ENCODE results near the gene WSCD1. TPM values are rescaled to one million over a fixed set of nuclear protein-coding genes. Genes with fewer than 3 reads are reported as not detected.

WSCD1 gene
- polyA plus RNA-seq, 4 donors, result 5.2 to 14.6 (median 12.8) TPM

- no peak for DNase-seq (ENCODE audit: low read depth in 4 of 4, low spot score in 3 of 4)
These were observed 76.9 kb downstream of the WSCD1 start for GRCh38 chr17:6147042-6147441.

GRCh38 chr17:6153375-6153774 lies 83.2 kb downstream of the WSCD1 start:
- DNase-seq (ENCODE audit: low read depth in 4 of 4, low spot score in 3 of 4), result no peak

GRCh38 chr17:6157716-6158115 lies 87.5 kb downstream of the WSCD1 start:
- no peak for DNase-seq (ENCODE audit: low read depth in 4 of 4, low spot score in 3 of 4)

GRCh38 chr17:6159541-6160231 lies 89.5 kb downstream of the WSCD1 start:
- DNase-seq (ENCODE audit: low read depth in 4 of 4, low spot score in 3 of 4), result no peak

- DNase-seq (ENCODE audit: low read depth in 4 of 4, low spot score in 3 of 4), result no peak
These were observed 90.0 kb downstream of the WSCD1 start for GRCh38 chr17:6160232-6160555.

- peak in 1 of 4 donors; percentile 48 for DNase-seq (ENCODE audit: low read depth in 4 of 4, low spot score in 3 of 4)
These were observed 91.0 kb downstream of the WSCD1 start for GRCh38 chr17:6160911-6161855.

GRCh38 chr17:6162216-6162615 lies 92.0 kb downstream of the WSCD1 start:
- no peak for DNase-seq (ENCODE audit: low read depth in 4 of 4, low spot score in 3 of 4)

- no peak for DNase-seq (ENCODE audit: low read depth in 4 of 4, low spot score in 3 of 4)
These were observed 92.7 kb downstream of the WSCD1 start for GRCh38 chr17:6162892-6163291.

GRCh38 chr17:6163612-6164333 lies 93.6 kb downstream of the WSCD1 start:
- no peak for DNase-seq (ENCODE audit: low read depth in 4 of 4, low spot score in 3 of 4)

- no peak for DNase-seq (ENCODE audit: low read depth in 4 of 4, low spot score in 3 of 4)
These were observed 94.8 kb downstream of the WSCD1 start for GRCh38 chr17:6164996-6165395.

GRCh38 chr17:6165806-6166205 lies 95.6 kb downstream of the WSCD1 start:
- DNase-seq (ENCODE audit: low read depth in 4 of 4, low spot score in 3 of 4), result no peak

GRCh38 chr17:6166492-6167179 lies 96.5 kb downstream of the WSCD1 start:
- DNase-seq (ENCODE audit: low read depth in 4 of 4, low spot score in 3 of 4), result no peak

GRCh38 chr17:6168296-6168695 lies 98.1 kb downstream of the WSCD1 start:
- no peak for DNase-seq (ENCODE audit: low read depth in 4 of 4, low spot score in 3 of 4)

GRCh38 chr17:6170349-6170748 lies 100.2 kb downstream of the WSCD1 start:
- DNase-seq (ENCODE audit: low read depth in 4 of 4, low spot score in 3 of 4), result no peak

GRCh38 chr17:6172642-6173330 lies 102.6 kb downstream of the WSCD1 start:
- DNase-seq (ENCODE audit: low read depth in 4 of 4, low spot score in 3 of 4), result no peak

- DNase-seq (ENCODE audit: low read depth in 4 of 4, low spot score in 3 of 4), result no peak
These were observed 103.5 kb downstream of the WSCD1 start for GRCh38 chr17:6173653-6174052.
